HuH-7 (cell line): ENCODE results near the gene IAH1.

ENCODE experiments used
- DNase-seq: peaks from one replicate; pipeline ENCODE4 v3.0.0; 2011; ENCODE audit warnings: low spot score

The IAH1 gene

GRCh38 chr2:9474361-9475057, at the start of gene IAH1:
TSS of gene IAH1 (plus strand) at chr2:9474551. CDS start at chr2:9474567, 16 bp downstream.
- peak; percentile 71 for DNase-seq

- DNase-seq: no peak
These were observed 45.3 kb upstream of the IAH1 start for GRCh38 chr2:9428965-9429577.

- no peak for DNase-seq
These were observed 43.7 kb upstream of the IAH1 start for GRCh38 chr2:9430316-9431293.

- DNase-seq: no peak
These were observed 39.9 kb upstream of the IAH1 start for GRCh38 chr2:9434489-9434888.

- no peak for DNase-seq
These were observed 34.8 kb upstream of the IAH1 start for GRCh38 chr2:9439536-9439935.

GRCh38 chr2:9440058-9440727, 34.2 kb upstream of the IAH1 start:
- no peak for DNase-seq

GRCh38 chr2:9441556-9441955, 32.8 kb upstream of the IAH1 start:
- no peak for DNase-seq

GRCh38 chr2:9443526-9443925, 30.8 kb upstream of the IAH1 start:
- no peak for DNase-seq

GRCh38 chr2:9445089-9445488, 29.3 kb upstream of the IAH1 start:
- DNase-seq: no peak

- no peak for DNase-seq
These were observed 23.1 kb upstream of the IAH1 start for GRCh38 chr2:9451231-9451630.

GRCh38 chr2:9460441-9461017, 13.8 kb upstream of the IAH1 start:
- no peak for DNase-seq

- no peak for DNase-seq
These were observed 13.3 kb upstream of the IAH1 start for GRCh38 chr2:9461079-9461478.

GRCh38 chr2:9462313-9462712, 12.0 kb upstream of the IAH1 start:
- no peak for DNase-seq

- no peak for DNase-seq
These were observed 11.3 kb upstream of the IAH1 start for GRCh38 chr2:9462886-9463697.

GRCh38 chr2:9463698-9464034, 10.7 kb upstream of the IAH1 start:
- DNase-seq: no peak

GRCh38 chr2:9465170-9465569, 9.2 kb upstream of the IAH1 start:
- no peak for DNase-seq

GRCh38 chr2:9466147-9466683, 8.1 kb upstream of the IAH1 start:
- no peak for DNase-seq

GRCh38 chr2:9467687-9468086, 6.7 kb upstream of the IAH1 start:
- no peak for DNase-seq

GRCh38 chr2:9471206-9471605, 3.1 kb upstream of the IAH1 start:
- no peak for DNase-seq

- no peak for DNase-seq
These were observed 1.8 kb upstream of the IAH1 start for GRCh38 chr2:9472511-9472910.
